H7 (cell line): ENCODE data around the gene CTDSP1. TPM values are rescaled to one million over a fixed set of nuclear protein-coding genes. Genes with fewer than 3 reads are reported as not detected.

Experiments
- DNase-seq: peaks from one replicate; pipeline ENCODE4 v3.0.0; 2012
- H3K27me3 ChIP-seq: 2 replicates; pipeline ENCODE4 v1.6.0; 2011; ENCODE audit warnings: mild to moderate bottlenecking, low read length; ENCODE audit not compliant: control insufficient read depth, insufficient read depth
- H3K36me3 ChIP-seq: replicated peaks from 2 replicates; pipeline ENCODE4 v1.5.1; 2011; ENCODE audit warnings: low read length; ENCODE audit not compliant: control insufficient read depth, insufficient read depth
- H3K4me3 ChIP-seq: 2 replicates; pipeline ENCODE4 v1.5.1; 2011; ENCODE audit warnings: low read depth, mild to moderate bottlenecking, control low read depth, low read length, moderate library complexity; ENCODE audit not compliant: insufficient read depth
- total RNA-seq: library from RNA; depleted of rRNA; stranded (reverse); fragments of >200 nt; shearing (Covaris generic); gene quantifications from 2 replicates; pipeline ENCODE4 v1.2.3, GENCODE V29; 2014

Gene CTDSP1
- total RNA-seq, 1 experiment from 2014 or later: 29.9 TPM

- peak overlapping the region; percentile 68 for H3K4me3 ChIP-seq
- peak; percentile 89 for DNase-seq
- peaks cover 4% of the 10 kb centered on the region for H3K36me3 ChIP-seq
- peaks cover 31% of the 10 kb centered on the region for H3K27me3 ChIP-seq
Measured at GRCh38 chr2:218400930-218401881, 1.5 kb downstream of the CTDSP1 start.

- Histone ChIP-seq H3K27me3 (peaks cover 25% of the 10 kb centered on the region), H3K4me3 (no peak overlapping the region), H3K36me3 (peaks cover 4% of the 10 kb centered on the region)
- DNase-seq: peak; percentile 54
Measured at GRCh38 chr2:218401890-218402289, 2.2 kb downstream of the CTDSP1 start.

DNA sequence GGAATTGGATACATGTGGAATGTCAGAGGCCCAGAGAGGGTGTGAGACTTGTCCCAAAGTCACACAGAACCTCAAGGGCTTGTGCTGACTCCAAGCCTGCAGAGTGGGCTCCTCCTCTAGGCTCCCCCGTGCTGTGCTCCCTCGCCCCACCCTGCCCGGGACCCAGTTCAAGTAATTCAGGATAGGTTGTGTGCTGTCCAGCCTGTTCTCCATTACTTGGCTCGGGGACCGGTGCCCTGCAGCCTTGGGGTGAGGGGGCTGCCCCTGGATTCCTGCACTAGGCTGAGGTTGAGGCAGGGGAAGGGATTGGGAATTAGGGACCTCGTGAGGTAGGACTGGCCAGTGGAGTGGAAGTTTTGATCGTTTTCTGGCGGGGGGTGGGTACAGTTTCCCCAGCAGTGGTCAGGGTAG lies 2.8 kb downstream of the CTDSP1 start:
- Histone ChIP-seq H3K4me3 (no peak overlapping the region), H3K36me3 (peaks cover 4% of the 10 kb centered on the region)

GRCh38 chr2:218402911-218403411 lies 3.3 kb downstream of the CTDSP1 start:
- Histone ChIP-seq H3K4me3 (no peak overlapping the region), H3K36me3 (peaks cover 4% of the 10 kb centered on the region), H3K27me3 (peaks cover 15% of the 10 kb centered on the region)
- peak; percentile 38 for DNase-seq

More for the DNA sequence above, 2.8 kb downstream of the CTDSP1 start:
- DNase-seq: peak; percentile 34
- peaks cover 19% of the 10 kb centered on the region for H3K27me3 ChIP-seq

DNA sequence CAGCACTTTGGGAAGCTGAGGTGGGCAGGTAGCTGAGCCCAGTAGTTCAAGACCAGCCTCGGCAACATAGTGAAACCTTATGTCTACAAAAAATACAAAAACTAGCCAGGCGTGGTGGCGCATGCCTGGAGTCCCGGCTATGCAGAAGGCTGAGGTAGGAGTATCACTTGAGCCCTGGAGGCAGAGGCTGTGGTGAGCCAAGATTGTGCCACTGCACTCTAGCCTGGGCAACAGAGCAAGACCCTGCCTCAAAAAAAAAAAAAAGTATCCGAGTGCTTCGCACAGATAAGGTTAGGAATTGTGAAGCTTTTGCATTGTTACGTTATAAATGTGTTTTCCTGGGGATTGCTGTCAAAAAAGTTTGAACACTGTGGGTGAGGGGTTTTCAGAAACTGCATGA lies 4.1 kb downstream of the CTDSP1 start:
- Histone ChIP-seq H3K36me3 (peaks cover 4% of the 10 kb centered on the region), H3K4me3 (no peak overlapping the region), H3K27me3 (peaks cover 6% of the 10 kb centered on the region)
- DNase-seq: peak; percentile 9

DNA sequence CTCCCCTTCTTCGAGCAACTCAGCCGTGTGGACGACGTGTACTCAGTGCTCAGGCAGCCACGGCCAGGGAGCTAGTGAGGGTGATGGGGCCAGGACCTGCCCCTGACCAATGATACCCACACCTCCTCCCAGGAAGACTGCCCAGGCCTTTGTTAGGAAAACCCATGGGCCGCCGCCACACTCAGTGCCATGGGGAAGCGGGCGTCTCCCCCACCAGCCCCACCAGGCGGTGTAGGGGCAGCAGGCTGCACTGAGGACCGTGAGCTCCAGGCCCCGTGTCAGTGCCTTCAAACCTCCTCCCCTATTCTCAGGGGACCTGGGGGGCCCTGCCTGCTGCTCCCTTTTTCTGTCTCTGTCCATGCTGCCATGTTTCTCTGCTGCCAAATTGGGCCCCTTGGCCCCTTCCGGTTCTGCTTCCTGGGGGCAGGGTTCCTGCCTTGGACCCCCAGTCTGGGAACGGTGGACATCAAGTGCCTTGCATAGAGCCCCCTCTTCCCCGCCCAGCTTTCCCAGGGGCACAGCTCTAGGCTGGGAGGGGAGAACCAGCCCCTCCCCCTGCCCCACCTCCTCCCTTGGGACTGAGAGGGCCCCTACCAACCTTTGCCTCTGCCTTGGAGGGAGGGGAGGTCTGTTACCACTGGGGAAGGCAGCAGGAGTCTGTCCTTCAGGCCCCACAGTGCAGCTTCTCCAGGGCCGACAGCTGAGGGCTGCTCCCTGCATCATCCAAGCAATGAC lies 4.8 kb downstream of the CTDSP1 start:
- H3K27me3 ChIP-seq: no peaks in the 10 kb centered on the region; the same call in 1 of the 2 replicates
- no peak overlapping the region for H3K4me3 ChIP-seq
- DNase-seq: peak; percentile 53
- H3K36me3 ChIP-seq: peaks cover 4% of the 10 kb centered on the region

GRCh38 chr2:218405086-218405745 lies 5.5 kb downstream of the CTDSP1 start:
- H3K36me3 ChIP-seq: peaks cover 4% of the 10 kb centered on the region
- DNase-seq: no peak
- peak overlapping the region; percentile 43 for H3K4me3 ChIP-seq
- H3K27me3 ChIP-seq: no peaks in the 10 kb centered on the region

DNA sequence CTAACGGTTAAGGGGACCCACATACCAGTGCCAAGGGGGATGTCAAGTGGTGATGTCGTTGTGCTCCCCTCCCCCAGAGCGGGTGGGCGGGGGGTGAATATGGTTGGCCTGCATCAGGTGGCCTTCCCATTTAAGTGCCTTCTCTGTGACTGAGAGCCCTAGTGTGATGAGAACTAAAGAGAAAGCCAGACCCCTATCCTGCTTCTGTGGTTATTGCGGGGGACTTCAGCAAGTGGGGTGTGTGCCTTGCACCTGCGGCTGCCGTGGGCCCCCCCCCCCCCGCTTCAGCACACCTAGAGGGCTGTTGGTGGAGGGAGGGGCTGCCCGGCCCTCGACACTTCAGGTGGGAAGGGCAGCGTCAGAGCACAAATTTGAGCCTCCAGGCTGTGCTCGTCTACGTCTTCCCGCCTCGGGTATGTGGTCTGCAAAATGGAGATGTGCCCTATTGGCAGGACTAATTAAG lies 6.1 kb downstream of the CTDSP1 start:
- DNase-seq: peak; percentile 70
- Histone ChIP-seq H3K27me3 (no peaks in the 10 kb centered on the region), H3K4me3 (peak overlapping the region; percentile 43), H3K36me3 (peaks cover 4% of the 10 kb centered on the region)

DNA sequence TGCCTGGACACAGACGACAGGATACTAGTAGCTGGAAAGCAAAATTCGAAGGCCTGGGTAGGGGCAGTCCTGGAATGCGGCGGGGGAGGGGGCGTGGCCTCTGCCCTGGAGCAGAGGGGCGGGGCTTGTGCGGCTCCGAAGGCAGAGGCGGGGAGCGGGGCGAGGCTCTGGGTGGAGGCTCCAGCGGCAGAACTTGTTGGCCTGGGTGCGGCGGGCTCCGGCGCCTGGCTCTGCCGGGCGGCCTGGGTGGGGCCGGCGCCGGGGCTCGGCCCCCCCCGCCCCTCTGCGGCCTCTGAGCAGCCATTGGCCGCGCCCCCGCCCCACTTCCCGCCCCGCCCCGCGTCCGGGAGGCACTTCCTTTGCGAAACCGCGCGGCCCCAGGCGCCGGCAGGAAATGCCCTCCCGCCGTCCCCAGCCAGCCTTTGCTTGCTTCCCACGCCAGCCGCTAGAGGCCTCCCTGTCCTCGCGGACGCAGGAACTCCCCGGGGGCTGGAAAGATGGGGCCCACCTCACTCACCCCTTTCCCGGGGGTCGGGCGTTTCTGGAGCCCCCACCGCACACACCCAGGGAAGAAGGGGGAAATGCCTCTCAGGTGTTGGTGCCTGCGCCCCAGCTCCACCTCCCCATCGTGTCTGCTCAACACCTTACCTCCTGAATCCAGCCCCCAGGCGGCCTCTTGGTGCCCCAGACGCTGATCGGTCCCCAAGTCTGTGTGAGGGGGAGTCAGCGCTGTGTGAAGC lies 6.7 kb downstream of the CTDSP1 start:
- peaks cover 4% of the 10 kb centered on the region for H3K36me3 ChIP-seq
- no peaks in the 10 kb centered on the region for H3K27me3 ChIP-seq
- H3K4me3 ChIP-seq: peak overlapping the region; percentile 51
- peak; percentile 99 for DNase-seq

DNA sequence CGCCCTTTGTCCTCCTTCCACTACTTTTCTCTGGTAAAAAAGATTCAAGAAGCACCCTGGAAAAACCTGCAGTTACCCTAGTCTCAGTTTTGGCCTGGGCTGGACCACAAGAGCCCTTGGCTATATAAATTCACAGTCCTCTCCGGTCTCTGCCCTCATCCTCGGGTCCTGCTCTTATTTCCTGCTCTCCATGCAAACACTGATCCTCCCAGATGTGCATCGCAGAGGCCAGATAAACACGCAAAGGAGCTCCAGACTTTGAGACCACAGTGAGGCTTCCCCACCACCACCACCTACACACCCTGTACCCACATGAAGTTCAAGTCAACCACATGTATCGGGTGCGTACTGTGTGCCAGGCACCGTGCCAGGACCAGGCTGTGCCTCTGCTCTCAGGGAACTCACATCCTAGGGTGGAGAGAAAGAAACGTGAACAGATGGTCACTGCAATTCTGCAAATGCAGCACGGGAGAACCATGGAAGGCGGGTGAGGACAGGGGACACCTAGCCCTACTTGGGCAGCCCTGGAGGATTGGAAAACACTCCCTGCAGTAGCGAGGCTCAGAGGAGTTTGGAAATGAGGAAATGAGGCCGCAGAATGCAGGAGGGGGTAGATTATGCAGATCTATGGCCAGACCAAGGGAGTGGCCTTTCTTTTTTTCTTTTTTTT lies 7.4 kb downstream of the CTDSP1 start:
- Histone ChIP-seq H3K27me3 (no peaks in the 10 kb centered on the region), H3K36me3 (peaks cover 4% of the 10 kb centered on the region), H3K4me3 (peak overlapping the region; percentile 51)
- peak; percentile 51 for DNase-seq

DNA sequence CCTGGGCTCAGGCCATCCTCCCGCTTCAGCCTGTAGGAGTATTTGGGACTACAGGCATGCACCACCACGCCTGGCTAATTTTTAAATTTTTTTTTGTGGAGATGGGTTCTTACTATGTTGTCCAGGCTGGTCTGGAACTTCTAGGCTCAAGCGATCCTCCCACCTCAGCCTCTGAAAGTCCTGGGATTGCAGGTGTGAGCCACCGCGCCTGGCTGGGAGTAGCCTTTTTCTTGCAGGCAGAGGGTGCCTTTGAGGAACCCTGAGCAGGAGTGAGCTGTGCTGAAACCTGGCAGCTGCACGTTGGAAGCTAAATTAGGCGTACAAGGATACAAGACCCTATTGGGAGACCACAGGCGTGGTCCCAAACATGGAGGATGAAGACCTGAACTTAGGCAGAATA lies 8.0 kb downstream of the CTDSP1 start:
- H3K36me3 ChIP-seq: peaks cover 4% of the 10 kb centered on the region
- no peak for DNase-seq
- no peak overlapping the region for H3K4me3 ChIP-seq
- no peaks in the 10 kb centered on the region for H3K27me3 ChIP-seq

GRCh38 chr2:218418321-218418716 lies 18.7 kb downstream of the CTDSP1 start:
- Histone ChIP-seq H3K4me3 (no peak overlapping the region), H3K27me3 (no peaks in the 10 kb centered on the region), H3K36me3 (no peaks in the 10 kb centered on the region)
- no peak for DNase-seq

DNA sequence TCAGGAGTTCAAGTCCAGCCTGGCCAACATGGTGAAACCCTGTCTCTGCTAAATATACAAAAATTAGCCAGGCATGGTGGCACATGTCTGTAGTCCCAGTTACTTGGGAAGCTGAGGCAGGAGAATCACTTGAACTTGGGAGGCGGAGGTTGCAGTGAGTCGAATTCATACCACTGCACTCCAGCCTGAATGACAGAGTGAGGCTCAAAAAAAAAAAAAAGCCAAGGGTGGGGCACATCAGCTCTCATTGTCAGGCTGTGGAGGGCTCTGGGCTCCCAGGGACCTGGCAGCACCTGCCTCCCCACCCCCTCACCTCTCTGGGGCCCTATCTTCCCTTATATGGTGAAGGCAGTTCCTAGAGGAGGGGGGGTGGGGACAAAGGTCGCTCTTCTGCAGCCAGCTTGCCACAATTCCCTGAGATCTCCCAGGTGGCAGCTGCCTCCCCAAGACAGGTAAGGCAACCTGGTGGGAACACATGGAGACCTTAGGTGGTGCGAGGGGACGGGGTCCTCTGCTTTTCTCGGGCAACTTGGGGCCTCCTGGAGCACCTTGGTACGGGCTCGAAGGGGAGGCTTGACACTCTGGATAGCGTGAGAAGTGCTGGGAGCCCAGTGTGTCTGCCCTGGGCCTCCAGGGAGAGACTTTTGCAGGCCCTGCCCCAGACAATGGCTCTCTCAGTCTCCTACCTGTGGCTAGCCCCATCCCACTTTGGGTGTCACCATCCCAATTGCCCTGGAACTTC lies 19.2 kb downstream of the CTDSP1 start, which contains the start of gene VIL1:
Gene VIL1, plus strand, starts transcription at position 407 of the 742 bp plus-strand sequence. CDS start 4,656 bp downstream, outside the sequence.
- H3K27me3 ChIP-seq: no peaks in the 10 kb centered on the region
- H3K4me3 ChIP-seq: no peak within 1 kb of the TSS
- peak; percentile 84 for DNase-seq
- H3K36me3 ChIP-seq: no peaks in the 10 kb centered on the region
